Esophagus squamous epithelium (tissue), 5 donors: ENCODE measurements around the gene ANKS1B. TPM values are rescaled to one million over a fixed set of nuclear protein-coding genes. Genes with fewer than 3 reads are reported as not detected.

ENCODE experiments used
- DNase-seq: peaks from one replicate; lab custom pipeline; 2025; lab: John Stamatoyannopoulos, UW
- H3K27ac ChIP-seq, 4 donors: fragments of 200-600 bp; sonication (generic); one replicate each; pipeline ENCODE4 v1.5.1; 2016 to 2019; ENCODE audit warnings: mild to moderate bottlenecking in 1 of 4
- H3K27me3 ChIP-seq, 4 donors: fragments of 200-600 bp; sonication (generic); 1 replicate in 3 of 4; 2 replicates in 1 of 4; pipeline versions ENCODE4 v1.5.1 to v1.6.0; 2017 to 2021; ENCODE audit warnings: antibody characterized with exemption in 1 of 4
- H3K36me3 ChIP-seq, 3 donors: fragments of 200-600 bp; sonication (generic); one replicate each; pipeline ENCODE4 v1.5.1; 2016 to 2019
- H3K4me1 ChIP-seq, 3 donors: fragments of 200-600 bp; sonication (generic); one replicate each; pipeline ENCODE4 v1.5.1; 2017 to 2019
- H3K4me3 ChIP-seq, 4 donors: fragments of 200-600 bp; sonication (generic); 1 replicate in 3 of 4; 2 replicates in 1 of 4; pipeline ENCODE4 v1.5.1; 2016 to 2019; ENCODE audit warnings: mild to moderate bottlenecking in 2 of 4, moderate library complexity in 1 of 4
- H3K9me3 ChIP-seq, 3 donors: fragments of 200-600 bp; sonication (generic); one replicate each; pipeline ENCODE4 v1.5.1; 2016 to 2019
- CTCF ChIP-seq, 6 experiments: fragments of 450-650 bp in 4 of 6; fragments of 200-600 bp in 2 of 6; sonication (generic) in 2 of 6; IDR thresholded peaks; one replicate each; pipeline ENCODE4 v1.5.1; 2016 to 2019; ENCODE audit warnings: antibody characterized with exemption in 6 of 6, mild to moderate bottlenecking in 4 of 6, moderate library complexity in 4 of 6
- POLR2A ChIP-seq, 4 donors: fragments of 450-650 bp; IDR thresholded peaks; one replicate each; pipeline ENCODE4 v1.6.1; 2017; ENCODE audit warnings: antibody characterized with exemption in 4 of 4, mild to moderate bottlenecking in 4 of 4, moderate library complexity in 3 of 4
- WGBS, 2 donors: methylation state at CpG; one replicate each; pipeline ENCODE4 v1.1.5; 2018; 5-methylcytosine and 5-hydroxymethylcytosine counted together
- intact Hi-C: fragments of 100-400 bp; cut with DNase I; formaldehyde crosslinking; loops from one replicate; pipeline ENCODE4 v1.15.0; 2022
- total RNA-seq, 4 donors: library from RNA; depleted of rRNA; stranded (reverse); fragments of >200 nt; gene quantifications; one replicate each; pipeline ENCODE4 v1.1.0, GENCODE V29; 2016
- donor health status: DM: yes; HTN: yes; CAD: no.

ANKS1B gene
- 10 to 100 TPM in 2 of 4 donors, 1 to 10 TPM in 2; 1.6 to 15.8 (median 8.1) TPM for total RNA-seq

DNA sequence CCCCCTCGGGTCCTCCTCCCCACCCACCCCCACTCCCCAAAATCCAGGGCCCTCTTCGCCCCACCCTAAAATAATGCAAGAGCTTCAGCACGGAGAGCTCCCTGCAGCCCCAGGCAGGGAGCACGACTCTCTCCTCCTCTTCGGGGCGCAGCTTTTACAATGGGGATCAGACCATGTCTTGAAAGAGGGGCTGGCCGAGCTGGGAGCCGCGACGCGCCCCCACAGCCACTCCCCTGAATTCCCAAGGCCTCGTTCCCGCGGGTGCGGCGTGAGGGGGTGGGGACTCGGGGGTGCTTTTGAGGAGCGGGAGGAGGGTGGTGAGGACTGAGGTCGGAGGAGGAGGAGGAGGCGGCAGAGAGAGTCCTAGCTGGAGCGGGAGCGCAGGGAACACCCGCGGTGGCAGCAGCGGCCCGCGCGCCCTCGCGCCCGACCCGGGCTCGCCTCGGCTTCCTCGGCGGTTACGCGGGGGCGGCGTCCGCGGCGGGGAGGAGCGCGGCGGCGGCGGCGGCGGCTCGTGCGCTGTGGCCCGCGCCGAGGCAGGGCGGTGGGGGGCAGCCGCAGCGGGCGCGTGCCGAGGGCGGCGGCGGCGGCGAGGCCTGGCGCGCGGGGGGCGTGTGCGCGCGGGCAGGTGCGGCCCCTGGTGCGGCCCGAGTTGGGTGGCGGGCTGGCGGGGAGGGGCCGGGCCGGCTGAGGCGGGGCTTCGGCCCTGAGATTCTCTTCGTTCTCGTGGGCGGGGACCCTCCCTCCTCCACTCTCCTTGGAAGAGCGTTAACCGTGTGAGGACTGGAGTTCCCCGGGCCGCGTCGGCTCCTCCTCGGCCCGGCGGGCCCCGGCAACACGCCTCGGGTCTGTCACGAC lies at the start of gene ANKS1B:
Gene ANKS1B, minus strand, starts transcription at position 666 of the 858 bp plus-strand sequence. CDS start 699 bp downstream, outside the sequence.
- no peak for DNase-seq
- Histone ChIP-seq H3K27ac (peak within 1 kb of the TSS; percentile 56 to 79 (median 76)), H3K9me3 (no peaks in the 10 kb centered on the region), H3K27me3 (peaks cover 0 to 10% (median 0%) of the 10 kb centered on the region in 4 donors), H3K4me3 (peak within 1 kb of the TSS; percentile 48 to 72 (median 58)), H3K36me3 (no peaks in the 10 kb centered on the region), H3K4me1 (peaks cover 0 to 26% (median 0%) of the 10 kb centered on the region in 3 donors)
- TF ChIP-seq CTCF (IDR thresholded peaks at IDR 0.05) (no peak), POLR2A (IDR thresholded peaks at IDR 0.05) (no peak)
- WGBS, 2 donors: no CpG with 5 or more reads among the region's 98 CpGs
- intact Hi-C loops: no loop called here

DNA sequence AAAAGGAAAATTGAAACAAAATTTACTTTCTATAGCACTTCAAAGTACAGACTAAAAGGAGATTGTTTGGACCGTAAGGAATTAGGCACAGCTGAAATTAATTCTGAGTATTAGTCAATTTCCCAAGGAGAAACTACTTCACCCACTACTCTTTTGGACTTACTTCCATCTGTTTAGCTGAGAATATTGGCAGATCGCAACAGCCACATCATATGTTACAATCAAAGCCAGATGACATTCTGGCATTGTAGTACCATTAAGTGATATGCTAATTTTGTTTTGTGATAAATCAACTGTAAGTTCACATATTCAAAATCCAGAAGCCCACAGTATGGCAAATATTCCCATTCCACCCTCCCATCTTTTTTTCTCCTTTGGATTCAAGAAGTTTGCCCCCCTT lies 47.1 kb upstream of the ANKS1B start:
- no peaks in the 10 kb centered on the region for H3K9me3 ChIP-seq
- no peaks in the 10 kb centered on the region for H3K27me3 ChIP-seq
- 82 to 95% methylated on average over 2 of the region's 2 CpGs for WGBS, 2 donors
- H3K4me3 ChIP-seq: no peak overlapping the region
- DNase-seq: no peak
- intact Hi-C loops: no loop called here
- no peak for TF ChIP-seq CTCF (IDR thresholded peaks at IDR 0.05)
- TF ChIP-seq POLR2A (IDR thresholded peaks at IDR 0.05): no peak
- peaks cover 0 to 22% (median 0%) of the 10 kb centered on the region in 3 donors for H3K36me3 ChIP-seq
- no peak overlapping the region for H3K27ac ChIP-seq
- no peaks in the 10 kb centered on the region for H3K4me1 ChIP-seq

- no peak for DNase-seq
Observed at GRCh38 chr12:100027671-100028070, 42.9 kb upstream of the ANKS1B start.

DNA sequence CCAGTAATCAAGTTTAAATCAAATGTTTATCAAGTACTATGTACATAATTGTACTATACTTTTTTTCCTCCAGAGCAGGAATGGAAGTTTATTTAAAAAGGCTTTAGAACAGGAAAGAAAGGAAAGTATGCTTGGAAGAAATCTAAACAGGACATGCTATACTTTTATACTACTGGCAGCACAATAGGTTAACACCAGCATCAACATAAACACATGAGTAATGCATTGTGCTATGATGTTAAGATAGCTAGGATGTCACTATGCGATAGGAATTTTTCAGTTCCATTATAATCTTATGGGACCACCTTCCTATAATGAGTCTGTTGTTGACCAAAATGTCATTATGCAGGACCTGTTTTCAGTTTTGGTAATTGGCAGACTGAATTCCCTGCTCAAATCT lies 41.5 kb upstream of the ANKS1B start:
- H3K4me1 ChIP-seq: no peaks in the 10 kb centered on the region

More at GRCh38 chr12:100027671-100028070, 42.9 kb upstream of the ANKS1B start:
- H3K9me3 ChIP-seq: no peaks in the 10 kb centered on the region
- WGBS, 2 donors: 78 to 82% methylated on average over 3 of the region's 3 CpGs
- intact Hi-C loops: no loop called here
- H3K27me3 ChIP-seq: no peaks in the 10 kb centered on the region
- no peaks in the 10 kb centered on the region for H3K4me1 ChIP-seq
- H3K27ac ChIP-seq: no peak overlapping the region
- TF ChIP-seq POLR2A (IDR thresholded peaks at IDR 0.05) (no peak), CTCF (IDR thresholded peaks at IDR 0.05) (no peak)
- no peaks in the 10 kb centered on the region for H3K36me3 ChIP-seq
- H3K4me3 ChIP-seq: no peak overlapping the region

More for the DNA sequence above, 41.5 kb upstream of the ANKS1B start:
- intact Hi-C loops: no loop called here
- H3K4me3 ChIP-seq: no peak overlapping the region
- TF ChIP-seq CTCF (IDR thresholded peaks at IDR 0.05) (no peak), POLR2A (IDR thresholded peaks at IDR 0.05) (no peak)
- no peaks in the 10 kb centered on the region for H3K9me3 ChIP-seq
- WGBS, 2 donors: 76 to 96% methylated on average over 1 of the region's 1 CpG
- H3K36me3 ChIP-seq: no peaks in the 10 kb centered on the region
- no peak overlapping the region for H3K27ac ChIP-seq
- no peak for DNase-seq
- no peaks in the 10 kb centered on the region for H3K27me3 ChIP-seq
